Panc1 (cell line): ENCODE measurements around the gene DCST1. TPM values are rescaled to one million over a fixed set of nuclear protein-coding genes. Genes with fewer than 3 reads are reported as not detected.

Experiments used
- ATAC-seq: fragments of 200-7000 bp; cut with Tn5 transposase; 2 replicates; pipeline ENCODE4 v1.9.1; 2020; ENCODE audit warnings: mild to moderate bottlenecking, moderate library complexity
- BruUV-seq: library from RNA; stranded (reverse); fragments of 400-500 nt; replicated peaks from 2 replicates; lab custom pipeline; 2021; lab: Mats Ljungman, UMichigan
- CTCF ChIA-PET: fragments of 300-600 bp; sonication (Branson Sonifier 250); formaldehyde crosslinking; loops from one replicate; lab custom pipeline; 2022; ENCODE audit warnings: antibody characterized with exemption; lab: Charles Lee
- POLR2A ChIA-PET: fragments of 300-600 bp; sonication (Branson Sonifier 250); formaldehyde crosslinking; loops from one replicate; lab custom pipeline; 2022; ENCODE audit warnings: antibody characterized with exemption; lab: Charles Lee
- DNase-seq: peaks from one replicate; pipeline ENCODE4 v3.0.0-alpha.2; 2010; ENCODE audit warnings: low read depth, low spot score
- H3K27ac ChIP-seq: 2 replicates; pipeline ENCODE4 v1.5.1; 2011; ENCODE audit warnings: mild to moderate bottlenecking, low read length, inconsistent platforms
- H3K27me3 ChIP-seq: fragments of 200-500 bp; sonication (Bioruptor generic); 2 replicates; pipeline ENCODE4 v1.6.0; 2014; ENCODE audit warnings: low read length, inconsistent platforms; ENCODE audit not compliant: control insufficient read depth, insufficient read depth
- H3K36me3 ChIP-seq: fragments of 200-500 bp; sonication (Bioruptor generic); 2 replicates; pipeline ENCODE4 v1.5.1; 2014; ENCODE audit warnings: inconsistent platforms, mild to moderate bottlenecking, low read length, moderate library complexity; ENCODE audit not compliant: control insufficient read depth, insufficient read depth
- H3K4me1 ChIP-seq: 2 replicates; pipeline ENCODE4 v1.5.1; 2011; ENCODE audit warnings: inconsistent platforms, mild to moderate bottlenecking, low read length, moderate library complexity; ENCODE audit not compliant: control insufficient read depth, insufficient read depth
- H3K4me3 ChIP-seq, 2 experiments: 2 replicates each; pipeline ENCODE4 v1.5.1; 2011 to 2012; ENCODE audit warnings: low read depth in 2 of 2, low read length in 2 of 2, mild to moderate bottlenecking in 2 of 2, inconsistent platforms in 1 of 2, moderate library complexity in 1 of 2
- H3K9me3 ChIP-seq: fragments of 200-500 bp; sonication (Bioruptor generic); 2 replicates; pipeline ENCODE4 v1.5.1; 2014; ENCODE audit warnings: low read depth, mild to moderate bottlenecking, inconsistent platforms, low read length, moderate library complexity; ENCODE audit not compliant: control insufficient read depth, insufficient read depth
- POLR2AphosphoS5 ChIP-seq: IDR thresholded peaks from 2 replicates; pipeline ENCODE4 v1.6.1; 2012; ENCODE audit warnings: mild to moderate bottlenecking, low read depth, low read length, moderate library complexity
- SIN3A ChIP-seq: IDR thresholded peaks from 2 replicates; pipeline ENCODE4 v1.6.1; 2012; ENCODE audit warnings: low read depth, mild to moderate bottlenecking, low read length, moderate library complexity, borderline replicate concordance; ENCODE audit not compliant: insufficient read depth
- TCF7L2 ChIP-seq: IDR thresholded peaks from 2 replicates; pipeline ENCODE4 v1.6.1; 2011; ENCODE audit warnings: mild to moderate bottlenecking, low read depth, low read length, inconsistent platforms
- in situ Hi-C: cut with HindIII; loops from 2 replicates; pipeline ENCODE4 v1.10.0; 2016; ENCODE audit warnings: low sequenced_read_pairs, low pct_unique_long_range_greater_than_20kb
- intact Hi-C: fragments of 100-400 bp; cut with micrococcal nuclease; formaldehyde crosslinking; loops from one replicate; pipeline ENCODE4 v1.10.0; 2022; ENCODE audit not compliant: unreplicated experiment
- total RNA-seq: library from RNA; stranded (reverse); gene quantifications from one replicate; pipeline ENCODE4 v1.2.1, GENCODE V29; 2021; ENCODE audit not compliant: unreplicated experiment
- TF ChIP-seq, protein P1 (sequence below): fragments of 450-650 bp; IDR thresholded peaks from 2 replicates; pipeline ENCODE4 v1.5.1; 2017; ENCODE audit warnings: mild to moderate bottlenecking
- TF ChIP-seq, protein P2 (sequence below), 2 experiments: IDR thresholded peaks; 2 replicates each; pipeline ENCODE4 v1.6.1; 2011 to 2012; ENCODE audit warnings: low read depth in 2 of 2, control low read depth in 1 of 2, low read length in 1 of 2, mild to moderate bottlenecking in 1 of 2, moderate library complexity in 1 of 2; ENCODE audit not compliant: insufficient read depth in 1 of 2

The DCST1 gene
- total RNA-seq, 1 experiment from 2014 or later = not detected

DNA sequence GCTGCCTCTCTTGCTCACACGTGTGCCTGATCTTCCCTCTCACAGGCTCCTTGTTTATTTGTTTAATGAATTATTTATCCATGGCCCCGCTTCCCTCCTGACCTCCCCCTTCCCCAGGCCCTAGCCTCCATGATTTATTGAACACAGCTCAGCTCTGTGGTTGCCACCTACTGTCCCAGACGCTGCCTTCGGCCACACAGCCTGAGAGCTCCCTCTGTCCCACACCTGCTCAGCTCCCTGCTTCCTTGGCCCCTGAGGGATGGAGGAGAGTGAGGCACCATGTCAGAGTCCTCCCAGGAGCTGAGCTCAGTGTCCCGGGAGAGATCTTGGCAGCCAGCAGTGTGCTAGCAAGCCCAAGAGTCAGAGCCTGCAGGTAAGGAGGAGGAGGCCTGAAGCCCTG, 41.9 kb downstream of the DCST1 start:
- intact Hi-C loops (no loop called here), in situ Hi-C loops (no loop called here)
- Histone ChIP-seq H3K4me3 (no peak overlapping the region), H3K27ac (no peak overlapping the region), H3K36me3 (no peaks in the 10 kb centered on the region; the same call in 1 of the 2 replicates), H3K27me3 (peaks cover 2% of the 10 kb centered on the region; the same call in 1 of the 2 replicates), H3K4me1 (peaks cover 4% of the 10 kb centered on the region), H3K9me3 (no peaks in the 10 kb centered on the region)
- ChIA-PET POLR2A (no interaction called here), CTCF (no interaction called here)
- no TSS peak for BruUV-seq
- DNase-seq (no peak), ATAC-seq (no peak)
- TF ChIP-seq, protein P1, sequence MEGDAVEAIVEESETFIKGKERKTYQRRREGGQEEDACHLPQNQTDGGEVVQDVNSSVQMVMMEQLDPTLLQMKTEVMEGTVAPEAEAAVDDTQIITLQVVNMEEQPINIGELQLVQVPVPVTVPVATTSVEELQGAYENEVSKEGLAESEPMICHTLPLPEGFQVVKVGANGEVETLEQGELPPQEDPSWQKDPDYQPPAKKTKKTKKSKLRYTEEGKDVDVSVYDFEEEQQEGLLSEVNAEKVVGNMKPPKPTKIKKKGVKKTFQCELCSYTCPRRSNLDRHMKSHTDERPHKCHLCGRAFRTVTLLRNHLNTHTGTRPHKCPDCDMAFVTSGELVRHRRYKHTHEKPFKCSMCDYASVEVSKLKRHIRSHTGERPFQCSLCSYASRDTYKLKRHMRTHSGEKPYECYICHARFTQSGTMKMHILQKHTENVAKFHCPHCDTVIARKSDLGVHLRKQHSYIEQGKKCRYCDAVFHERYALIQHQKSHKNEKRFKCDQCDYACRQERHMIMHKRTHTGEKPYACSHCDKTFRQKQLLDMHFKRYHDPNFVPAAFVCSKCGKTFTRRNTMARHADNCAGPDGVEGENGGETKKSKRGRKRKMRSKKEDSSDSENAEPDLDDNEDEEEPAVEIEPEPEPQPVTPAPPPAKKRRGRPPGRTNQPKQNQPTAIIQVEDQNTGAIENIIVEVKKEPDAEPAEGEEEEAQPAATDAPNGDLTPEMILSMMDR = no peak
- TF ChIP-seq, protein P2, sequence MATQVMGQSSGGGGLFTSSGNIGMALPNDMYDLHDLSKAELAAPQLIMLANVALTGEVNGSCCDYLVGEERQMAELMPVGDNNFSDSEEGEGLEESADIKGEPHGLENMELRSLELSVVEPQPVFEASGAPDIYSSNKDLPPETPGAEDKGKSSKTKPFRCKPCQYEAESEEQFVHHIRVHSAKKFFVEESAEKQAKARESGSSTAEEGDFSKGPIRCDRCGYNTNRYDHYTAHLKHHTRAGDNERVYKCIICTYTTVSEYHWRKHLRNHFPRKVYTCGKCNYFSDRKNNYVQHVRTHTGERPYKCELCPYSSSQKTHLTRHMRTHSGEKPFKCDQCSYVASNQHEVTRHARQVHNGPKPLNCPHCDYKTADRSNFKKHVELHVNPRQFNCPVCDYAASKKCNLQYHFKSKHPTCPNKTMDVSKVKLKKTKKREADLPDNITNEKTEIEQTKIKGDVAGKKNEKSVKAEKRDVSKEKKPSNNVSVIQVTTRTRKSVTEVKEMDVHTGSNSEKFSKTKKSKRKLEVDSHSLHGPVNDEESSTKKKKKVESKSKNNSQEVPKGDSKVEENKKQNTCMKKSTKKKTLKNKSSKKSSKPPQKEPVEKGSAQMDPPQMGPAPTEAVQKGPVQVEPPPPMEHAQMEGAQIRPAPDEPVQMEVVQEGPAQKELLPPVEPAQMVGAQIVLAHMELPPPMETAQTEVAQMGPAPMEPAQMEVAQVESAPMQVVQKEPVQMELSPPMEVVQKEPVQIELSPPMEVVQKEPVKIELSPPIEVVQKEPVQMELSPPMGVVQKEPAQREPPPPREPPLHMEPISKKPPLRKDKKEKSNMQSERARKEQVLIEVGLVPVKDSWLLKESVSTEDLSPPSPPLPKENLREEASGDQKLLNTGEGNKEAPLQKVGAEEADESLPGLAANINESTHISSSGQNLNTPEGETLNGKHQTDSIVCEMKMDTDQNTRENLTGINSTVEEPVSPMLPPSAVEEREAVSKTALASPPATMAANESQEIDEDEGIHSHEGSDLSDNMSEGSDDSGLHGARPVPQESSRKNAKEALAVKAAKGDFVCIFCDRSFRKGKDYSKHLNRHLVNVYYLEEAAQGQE (IDR thresholded peaks at IDR 0.05; ENCODE audit: insufficient read depth in 1 of 2, low read depth in 2 of 2, low read length in 1 of 2) = no peak
- TF ChIP-seq TCF7L2 (no peak), SIN3A (no peak), POLR2AphosphoS5 (no peak)

DNA sequence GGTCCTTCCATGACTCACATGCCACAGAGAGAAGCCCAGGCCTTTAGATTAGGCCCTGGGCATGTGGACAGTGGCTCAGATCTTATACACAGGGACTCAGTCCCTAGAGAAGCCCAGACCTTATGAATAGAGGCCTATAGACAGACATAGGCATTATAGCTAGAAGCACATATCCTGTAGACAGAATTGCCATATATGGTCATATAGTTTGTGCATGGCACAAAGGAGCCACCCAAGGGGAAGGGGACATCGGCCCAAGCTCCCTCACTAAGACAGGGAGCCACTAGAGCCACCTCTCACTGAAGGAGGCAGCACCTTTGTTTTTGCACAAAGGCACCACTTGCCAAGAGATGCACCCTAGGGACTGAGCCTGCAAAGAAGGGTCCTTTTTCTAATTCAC, 42.7 kb downstream of the DCST1 start:
- Histone ChIP-seq H3K27me3 (peaks cover 6% of the 10 kb centered on the region), H3K4me3 (no peak overlapping the region), H3K36me3 (no peaks in the 10 kb centered on the region; the same call in 1 of the 2 replicates), H3K27ac (no peak overlapping the region), H3K4me1 (peaks cover 8% of the 10 kb centered on the region), H3K9me3 (no peaks in the 10 kb centered on the region)
- DNase-seq (no peak), ATAC-seq (no peak)
- TF ChIP-seq, protein P2 (IDR thresholded peaks at IDR 0.05; ENCODE audit: insufficient read depth in 1 of 2, low read depth in 2 of 2, low read length in 1 of 2) = no peak
- TF ChIP-seq POLR2AphosphoS5 = no peak
- TF ChIP-seq, protein P1 = no peak
- TF ChIP-seq SIN3A = no peak
- intact Hi-C loops = no loop called here
- ChIA-PET CTCF (no interaction called here), POLR2A (interaction anchor here (0.5 kb wide), 1 partner anchor 46 kb away, joined by 3 read pairs; no protein-coding TSS in a partner anchor)
- in situ Hi-C loops = no loop called here
- BruUV-seq = no TSS peak
